ENCODE results near the gene TSC1.

DNA sequence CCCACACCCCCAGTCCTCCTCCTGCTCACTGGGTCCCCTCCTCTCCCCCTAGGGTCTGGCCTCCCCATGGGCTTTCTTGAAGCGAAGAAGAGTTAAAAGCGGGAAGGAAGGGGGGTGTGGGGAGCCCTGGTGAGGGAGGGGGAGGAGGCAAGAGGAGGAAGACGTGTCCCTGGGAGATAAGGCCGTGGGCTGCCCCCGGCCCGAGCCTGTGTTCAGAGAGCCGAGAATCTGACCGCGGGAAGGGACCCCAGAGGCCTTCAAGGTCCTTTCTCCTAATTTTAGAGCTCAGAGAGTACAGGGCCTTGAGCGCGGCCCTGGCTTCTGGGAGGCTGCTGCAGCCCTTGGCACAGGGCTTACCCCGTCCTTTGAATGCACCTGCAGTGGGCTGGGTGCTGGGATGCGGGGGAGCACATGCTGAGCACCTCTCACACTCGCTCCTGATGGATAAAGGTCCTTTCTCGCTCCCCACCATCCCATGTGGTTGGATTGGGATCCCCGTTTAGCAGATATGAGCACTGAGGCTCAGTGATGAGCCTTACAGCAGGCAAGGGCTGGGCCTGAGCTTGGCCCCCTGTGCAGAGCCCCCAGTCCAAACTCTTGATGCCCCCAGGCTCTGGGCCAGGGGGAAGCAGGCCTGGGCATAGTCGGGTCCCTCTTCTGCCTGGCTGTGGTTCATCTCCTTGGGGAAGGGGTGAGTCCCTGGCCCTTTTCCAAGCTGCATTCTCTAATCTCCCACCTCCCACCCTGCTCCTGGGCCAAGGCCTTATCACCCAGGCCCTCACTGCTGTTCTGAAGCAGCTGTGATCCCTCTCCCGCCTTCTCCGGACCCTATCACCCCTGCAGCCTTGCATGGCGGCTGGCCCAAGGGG is 40.0 kb upstream of the TSC1 start:
- TF ChIP-seq, protein P1, sequence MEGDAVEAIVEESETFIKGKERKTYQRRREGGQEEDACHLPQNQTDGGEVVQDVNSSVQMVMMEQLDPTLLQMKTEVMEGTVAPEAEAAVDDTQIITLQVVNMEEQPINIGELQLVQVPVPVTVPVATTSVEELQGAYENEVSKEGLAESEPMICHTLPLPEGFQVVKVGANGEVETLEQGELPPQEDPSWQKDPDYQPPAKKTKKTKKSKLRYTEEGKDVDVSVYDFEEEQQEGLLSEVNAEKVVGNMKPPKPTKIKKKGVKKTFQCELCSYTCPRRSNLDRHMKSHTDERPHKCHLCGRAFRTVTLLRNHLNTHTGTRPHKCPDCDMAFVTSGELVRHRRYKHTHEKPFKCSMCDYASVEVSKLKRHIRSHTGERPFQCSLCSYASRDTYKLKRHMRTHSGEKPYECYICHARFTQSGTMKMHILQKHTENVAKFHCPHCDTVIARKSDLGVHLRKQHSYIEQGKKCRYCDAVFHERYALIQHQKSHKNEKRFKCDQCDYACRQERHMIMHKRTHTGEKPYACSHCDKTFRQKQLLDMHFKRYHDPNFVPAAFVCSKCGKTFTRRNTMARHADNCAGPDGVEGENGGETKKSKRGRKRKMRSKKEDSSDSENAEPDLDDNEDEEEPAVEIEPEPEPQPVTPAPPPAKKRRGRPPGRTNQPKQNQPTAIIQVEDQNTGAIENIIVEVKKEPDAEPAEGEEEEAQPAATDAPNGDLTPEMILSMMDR (tag by site-specific recombination; IDR thresholded peaks at IDR 0.05), result no peak
- TF ChIP-seq ZNF677 (tag by site-specific recombination; IDR thresholded peaks at IDR 0.05) (no peak), KLF9 (tag by site-specific recombination; IDR thresholded peaks at IDR 0.05; ENCODE audit: low read depth) (no peak), MYNN (tag by site-specific recombination; IDR thresholded peaks at IDR 0.05; ENCODE audit: borderline replicate concordance) (no peak), EGR2 (tag by site-specific recombination; IDR thresholded peaks at IDR 0.05; ENCODE audit: low read depth) (no peak), ZNF19 (tag by site-specific recombination; IDR thresholded peaks at IDR 0.05; ENCODE audit: low read depth) (no peak), ZSCAN30 (tag by site-specific recombination; IDR thresholded peaks at IDR 0.05) (no peak), KLF16 (tag by site-specific recombination; IDR thresholded peaks at IDR 0.05) (no peak)
- TF ChIP-seq, protein P2, sequence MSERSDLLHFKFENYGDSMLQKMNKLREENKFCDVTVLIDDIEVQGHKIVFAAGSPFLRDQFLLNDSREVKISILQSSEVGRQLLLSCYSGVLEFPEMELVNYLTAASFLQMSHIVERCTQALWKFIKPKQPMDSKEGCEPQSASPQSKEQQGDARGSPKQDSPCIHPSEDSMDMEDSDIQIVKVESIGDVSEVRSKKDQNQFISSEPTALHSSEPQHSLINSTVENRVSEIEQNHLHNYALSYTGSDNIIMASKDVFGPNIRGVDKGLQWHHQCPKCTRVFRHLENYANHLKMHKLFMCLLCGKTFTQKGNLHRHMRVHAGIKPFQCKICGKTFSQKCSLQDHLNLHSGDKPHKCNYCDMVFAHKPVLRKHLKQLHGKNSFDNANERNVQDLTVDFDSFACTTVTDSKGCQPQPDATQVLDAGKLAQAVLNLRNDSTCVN (tag by site-specific recombination; optimal IDR thresholded peaks at IDR 0.05), result no peak
- TF ChIP-seq, protein P3, sequence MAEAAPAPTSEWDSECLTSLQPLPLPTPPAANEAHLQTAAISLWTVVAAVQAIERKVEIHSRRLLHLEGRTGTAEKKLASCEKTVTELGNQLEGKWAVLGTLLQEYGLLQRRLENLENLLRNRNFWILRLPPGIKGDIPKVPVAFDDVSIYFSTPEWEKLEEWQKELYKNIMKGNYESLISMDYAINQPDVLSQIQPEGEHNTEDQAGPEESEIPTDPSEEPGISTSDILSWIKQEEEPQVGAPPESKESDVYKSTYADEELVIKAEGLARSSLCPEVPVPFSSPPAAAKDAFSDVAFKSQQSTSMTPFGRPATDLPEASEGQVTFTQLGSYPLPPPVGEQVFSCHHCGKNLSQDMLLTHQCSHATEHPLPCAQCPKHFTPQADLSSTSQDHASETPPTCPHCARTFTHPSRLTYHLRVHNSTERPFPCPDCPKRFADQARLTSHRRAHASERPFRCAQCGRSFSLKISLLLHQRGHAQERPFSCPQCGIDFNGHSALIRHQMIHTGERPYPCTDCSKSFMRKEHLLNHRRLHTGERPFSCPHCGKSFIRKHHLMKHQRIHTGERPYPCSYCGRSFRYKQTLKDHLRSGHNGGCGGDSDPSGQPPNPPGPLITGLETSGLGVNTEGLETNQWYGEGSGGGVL (tag by site-specific recombination; IDR thresholded peaks at IDR 0.05), result no peak
